Measurements from ENCODE around the gene LCN1.
"Not testable (repeated sequence)": the region's sequence is repeated elsewhere in the genome, so short reads cannot be mapped to it uniquely, and the experiment has no call there.

GRCh38 chr9:135546792-135547617 is 25.8 kb downstream of the LCN1 start:
- not testable (repeated sequence) for TF ChIP-seq POLR2A, CTCF, POLR2AphosphoS5 (IDR thresholded peaks at IDR 0.05)

All from upper lobe of left lung (tissue), 4 donors.